GM12891 (cell line): Measurements from ENCODE around the gene SRPK3.

Experiments used
- DNase-seq: peaks from one replicate; pipeline ENCODE4 v3.0.0; 2011; ENCODE audit warnings: low spot score; ENCODE audit not compliant: insufficient read length
- FAIRE-seq: peaks from 2 replicates; lab custom pipeline; 2011; peaks lifted over from hg19 to GRCh38; lab: Jason Lieb, UNC
- PAX5 ChIP-seq: IDR thresholded peaks from 2 replicates; pipeline ENCODE4 v1.6.1; 2011; ENCODE audit warnings: low read length, moderate library complexity, mild to moderate bottlenecking; ENCODE audit not compliant: insufficient read depth, severe bottlenecking
- POLR2A ChIP-seq: IDR thresholded peaks from 2 replicates; pipeline ENCODE4 v1.6.1; 2011; ENCODE audit warnings: low read depth, low read length, control low read depth
- POLR2AphosphoS5 ChIP-seq: IDR thresholded peaks from 2 replicates; pipeline ENCODE4 v1.6.1; 2011; ENCODE audit warnings: low read depth, low read length, control low read depth
- POU2F2 ChIP-seq: IDR thresholded peaks from 2 replicates; pipeline ENCODE4 v1.6.1; 2011; ENCODE audit warnings: low read depth, mild to moderate bottlenecking, control low read depth, low read length, moderate library complexity
- SPI1 ChIP-seq: IDR thresholded peaks from 2 replicates; pipeline ENCODE4 v1.6.1; 2011; ENCODE audit warnings: low read depth, low read length, control low read depth
- TAF1 ChIP-seq: IDR thresholded peaks from 2 replicates; pipeline ENCODE4 v1.6.1; 2011; ENCODE audit warnings: low read depth, low read length, control low read depth

SRPK3 gene

GRCh38 chrX:153820601-153821000, 39.8 kb downstream of the SRPK3 start:
- TF ChIP-seq PAX5 (no peak), POLR2AphosphoS5 (no peak), TAF1 (no peak), POLR2A (no peak), SPI1 (no peak), POU2F2 (no peak)
- DNase-seq (no peak), FAIRE-seq (no peak)

- FAIRE-seq (no peak), DNase-seq (no peak)
- no peak for TF ChIP-seq POLR2A
- TF ChIP-seq POU2F2: no peak
- no peak for TF ChIP-seq SPI1
- no peak for TF ChIP-seq POLR2AphosphoS5
- TF ChIP-seq TAF1: no peak
- no peak for TF ChIP-seq PAX5
Measured at GRCh38 chrX:153821066-153821465, 40.2 kb downstream of the SRPK3 start.

GRCh38 chrX:153824348-153824747, 43.5 kb downstream of the SRPK3 start:
- FAIRE-seq (no peak), DNase-seq (no peak)
- TF ChIP-seq PAX5: no peak

GRCh38 chrX:153825042-153825441, 44.2 kb downstream of the SRPK3 start:
- no peak for TF ChIP-seq POLR2A
- TF ChIP-seq POLR2AphosphoS5: no peak
- DNase-seq (no peak), FAIRE-seq (no peak)

- DNase-seq: no peak
- TF ChIP-seq POLR2A (no peak), PAX5 (no peak), POU2F2 (no peak), TAF1 (no peak), SPI1 (no peak), POLR2AphosphoS5 (no peak)
- FAIRE-seq: no peak
Measured at GRCh38 chrX:153827016-153827415, 46.2 kb downstream of the SRPK3 start.

- TF ChIP-seq POLR2AphosphoS5: no peak
- no peak for TF ChIP-seq PAX5
- no peak for TF ChIP-seq TAF1
- TF ChIP-seq POU2F2: no peak
- TF ChIP-seq SPI1: no peak
- no peak for TF ChIP-seq POLR2A
- DNase-seq: no peak
- no peak for FAIRE-seq
Measured at GRCh38 chrX:153827903-153828302, 47.1 kb downstream of the SRPK3 start.

- TF ChIP-seq POU2F2 (no peak), POLR2A (no peak), POLR2AphosphoS5 (no peak), SPI1 (no peak), PAX5 (no peak), TAF1 (no peak)
- FAIRE-seq (no peak), DNase-seq (no peak)
Measured at GRCh38 chrX:153828308-153828707, 47.5 kb downstream of the SRPK3 start.

GRCh38 chrX:153828723-153829548, 48.1 kb downstream of the SRPK3 start:
- FAIRE-seq (no peak), DNase-seq (no peak)
- TF ChIP-seq PAX5: no peak
- TF ChIP-seq POLR2AphosphoS5: no peak
- no peak for TF ChIP-seq POLR2A

GRCh38 chrX:153829549-153829798, 48.6 kb downstream of the SRPK3 start:
- FAIRE-seq (no peak), DNase-seq (no peak)
- TF ChIP-seq POLR2AphosphoS5: no peak
- no peak for TF ChIP-seq POLR2A
- no peak for TF ChIP-seq POU2F2
- no peak for TF ChIP-seq TAF1
- TF ChIP-seq PAX5: no peak
- TF ChIP-seq SPI1: no peak

GRCh38 chrX:153829799-153830639, 49.2 kb downstream of the SRPK3 start, which contains the start of gene PDZD4:
Gene PDZD4, minus strand, starts transcription at chrX:153830544. Its CDS starts 246 bp downstream, at chrX:153830298.
- no peak for FAIRE-seq
- no peak for TF ChIP-seq POLR2AphosphoS5
- DNase-seq: no peak
